Thoracic aorta (tissue), 2 donors: ENCODE data around the gene SLC8A1. TPM values are rescaled to one million over a fixed set of nuclear protein-coding genes. Genes with fewer than 3 reads are reported as not detected.

ENCODE experiments used
- ATAC-seq: fragments of 150-250 bp; one replicate; pipeline ENCODE4 v1.8.0; 2017; ENCODE audit warnings: low read depth; ENCODE audit not compliant: insufficient number of reproducible peaks, low FRiP score
- DNase-seq: peaks from one replicate; pipeline ENCODE4 v3.0.0-alpha.2; 2020; ENCODE audit warnings: low spot score
- H3K27ac ChIP-seq, 2 donors: fragments of 200-600 bp; sonication (generic); 1 replicate in 1 of 2; 2 replicates in 1 of 2; pipeline ENCODE4 v1.5.1; 2016; ENCODE audit warnings: mild to moderate bottlenecking in 2 of 2, moderate library complexity in 2 of 2
- H3K27me3 ChIP-seq: fragments of 200-600 bp; sonication (generic); replicated peaks from 2 replicates; pipeline ENCODE4 v1.6.0; 2016; ENCODE audit warnings: mild to moderate bottlenecking; ENCODE audit not compliant: insufficient read depth
- H3K36me3 ChIP-seq: fragments of 200-600 bp; sonication (generic); one replicate; pipeline ENCODE4 v1.5.1; 2016
- H3K4me1 ChIP-seq, 2 donors: fragments of 200-600 bp; sonication (generic); 1 replicate in 1 of 2; 2 replicates in 1 of 2; pipeline versions ENCODE4 v1.5.1 to v1.6.0; 2016; ENCODE audit warnings: low read depth in 2 of 2, mild to moderate bottlenecking in 1 of 2; ENCODE audit not compliant: control insufficient read depth in 1 of 2
- H3K4me3 ChIP-seq: fragments of 200-600 bp; sonication (generic); 2 replicates; pipeline ENCODE4 v1.5.1; 2016; ENCODE audit warnings: mild to moderate bottlenecking
- H3K9me3 ChIP-seq: fragments of 200-600 bp; sonication (generic); 2 replicates; pipeline ENCODE4 v1.5.1; 2016
- total RNA-seq, 2 donors: library from RNA; depleted of rRNA; stranded (reverse); fragments of >200 nt; gene quantifications; one replicate each; pipeline versions ENCODE4 v1.1.0 to v1.2.3, GENCODE V29; 2016
- TF ChIP-seq, protein P1 (sequence below): fragments of 200-600 bp; sonication (generic); IDR thresholded peaks from one replicate; pipeline ENCODE4 v1.5.1; 2019; ENCODE audit warnings: antibody characterized with exemption

SLC8A1 gene
- total RNA-seq, 2 donors from 2014 or later = 13.7 to 31.2 TPM

- no peak overlapping the region for H3K27ac ChIP-seq
- TF ChIP-seq, protein P1, sequence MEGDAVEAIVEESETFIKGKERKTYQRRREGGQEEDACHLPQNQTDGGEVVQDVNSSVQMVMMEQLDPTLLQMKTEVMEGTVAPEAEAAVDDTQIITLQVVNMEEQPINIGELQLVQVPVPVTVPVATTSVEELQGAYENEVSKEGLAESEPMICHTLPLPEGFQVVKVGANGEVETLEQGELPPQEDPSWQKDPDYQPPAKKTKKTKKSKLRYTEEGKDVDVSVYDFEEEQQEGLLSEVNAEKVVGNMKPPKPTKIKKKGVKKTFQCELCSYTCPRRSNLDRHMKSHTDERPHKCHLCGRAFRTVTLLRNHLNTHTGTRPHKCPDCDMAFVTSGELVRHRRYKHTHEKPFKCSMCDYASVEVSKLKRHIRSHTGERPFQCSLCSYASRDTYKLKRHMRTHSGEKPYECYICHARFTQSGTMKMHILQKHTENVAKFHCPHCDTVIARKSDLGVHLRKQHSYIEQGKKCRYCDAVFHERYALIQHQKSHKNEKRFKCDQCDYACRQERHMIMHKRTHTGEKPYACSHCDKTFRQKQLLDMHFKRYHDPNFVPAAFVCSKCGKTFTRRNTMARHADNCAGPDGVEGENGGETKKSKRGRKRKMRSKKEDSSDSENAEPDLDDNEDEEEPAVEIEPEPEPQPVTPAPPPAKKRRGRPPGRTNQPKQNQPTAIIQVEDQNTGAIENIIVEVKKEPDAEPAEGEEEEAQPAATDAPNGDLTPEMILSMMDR = no peak
- no peak for DNase-seq
- H3K36me3 ChIP-seq = no peaks in the 10 kb centered on the region
- H3K4me1 ChIP-seq = peaks cover 0 to 24% of the 10 kb centered on the region in 2 donors
- ATAC-seq = no peak
- no peak overlapping the region for H3K4me3 ChIP-seq
- H3K9me3 ChIP-seq = no peaks in the 10 kb centered on the region
- H3K27me3 ChIP-seq = no peaks in the 10 kb centered on the region
These were observed 130.1 kb downstream of the SLC8A1 start for GRCh38 chr2:40321822-40322221.

GRCh38 chr2:40321016-40321623 lies 130.8 kb downstream of the SLC8A1 start:
- Histone ChIP-seq H3K9me3 (no peaks in the 10 kb centered on the region), H3K27ac (no peak overlapping the region), H3K4me3 (no peak overlapping the region), H3K36me3 (no peaks in the 10 kb centered on the region), H3K4me1 (peaks cover 3 to 31% of the 10 kb centered on the region in 2 donors), H3K27me3 (no peaks in the 10 kb centered on the region)
- DNase-seq = no peak
- no peak for ATAC-seq
- TF ChIP-seq, protein P1 = no peak

DNA sequence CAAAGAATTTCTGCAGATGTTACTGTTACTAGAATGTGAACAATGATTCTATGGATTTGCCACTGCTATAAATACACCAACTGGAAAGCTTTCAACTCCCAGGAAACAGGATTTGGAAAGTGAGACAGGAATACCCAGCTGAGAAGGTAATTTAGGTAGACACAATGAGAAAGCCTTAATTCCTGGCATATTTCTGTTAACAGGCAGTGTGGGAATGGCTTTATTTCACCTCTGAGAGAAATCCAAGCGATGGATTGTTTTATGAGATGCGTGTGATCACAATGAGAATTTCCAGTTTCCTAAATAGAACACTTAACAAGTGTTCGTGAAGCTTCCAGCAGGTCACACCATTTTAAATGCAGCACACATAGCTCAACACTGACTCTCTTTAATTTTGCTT lies 133.0 kb downstream of the SLC8A1 start:
- TF ChIP-seq, protein P1 = no peak
- Histone ChIP-seq H3K27ac (no peak overlapping the region), H3K4me1 (peaks cover 8 to 35% of the 10 kb centered on the region in 2 donors), H3K36me3 (no peaks in the 10 kb centered on the region), H3K9me3 (peaks cover 9% of the 10 kb centered on the region), H3K27me3 (no peaks in the 10 kb centered on the region), H3K4me3 (no peak overlapping the region)
- ATAC-seq = no peak
- no peak for DNase-seq

- Histone ChIP-seq H3K36me3 (no peaks in the 10 kb centered on the region), H3K9me3 (peaks cover 9% of the 10 kb centered on the region), H3K4me1 (peaks cover 8 to 35% of the 10 kb centered on the region in 2 donors), H3K27me3 (no peaks in the 10 kb centered on the region), H3K4me3 (no peak overlapping the region), H3K27ac (no peak overlapping the region)
- TF ChIP-seq, protein P1 = no peak
- DNase-seq (no peak), ATAC-seq (no peak)
These were observed 134.1 kb downstream of the SLC8A1 start for GRCh38 chr2:40317761-40318160.

DNA sequence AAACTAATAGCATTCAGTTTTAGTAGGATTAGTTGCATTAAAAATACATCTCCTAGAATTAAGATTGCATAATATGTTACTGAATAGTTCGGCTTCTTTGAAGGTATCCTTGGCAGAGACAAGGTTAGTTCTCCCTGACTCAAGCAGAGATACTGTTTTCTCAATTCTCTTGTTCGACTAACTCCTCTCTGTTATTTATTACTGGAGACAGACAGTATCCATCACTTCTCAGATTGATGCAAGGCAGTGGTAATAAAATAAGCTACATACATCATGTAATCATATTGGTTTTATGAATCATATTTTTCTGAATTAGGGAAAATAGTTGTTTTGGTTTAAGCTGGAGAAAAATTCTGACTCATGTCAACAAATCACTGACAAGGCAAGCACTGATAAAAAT lies 134.8 kb downstream of the SLC8A1 start:
- ATAC-seq (no peak), DNase-seq (no peak)
- peaks cover 9% of the 10 kb centered on the region for H3K9me3 ChIP-seq
- H3K4me3 ChIP-seq = no peak overlapping the region
- H3K36me3 ChIP-seq = no peaks in the 10 kb centered on the region
- TF ChIP-seq, protein P1 = no peak
- peaks cover 8 to 35% of the 10 kb centered on the region in 2 donors for H3K4me1 ChIP-seq
- no peaks in the 10 kb centered on the region for H3K27me3 ChIP-seq
- H3K27ac ChIP-seq = no peak overlapping the region
